GM12801 (cell line): ENCODE data around the gene SIX5.

Source experiments
- CTCF ChIP-seq: IDR thresholded peaks from one replicate; pipeline ENCODE4 v1.5.1; 2011; ENCODE audit warnings: control low read depth; ENCODE audit not compliant: insufficient read length; ENCODE audit errors: extremely low read depth

The SIX5 gene

GRCh38 chr19:45814166-45814780, 45.2 kb upstream of the SIX5 start:
- no peak for TF ChIP-seq CTCF

- TF ChIP-seq CTCF = no peak
These were observed 43.2 kb upstream of the SIX5 start for GRCh38 chr19:45812297-45812696.

- TF ChIP-seq CTCF = no peak
These were observed 40.6 kb upstream of the SIX5 start for GRCh38 chr19:45809643-45810159.

GRCh38 chr19:45805719-45806118, 36.7 kb upstream of the SIX5 start:
- TF ChIP-seq CTCF = no peak

GRCh38 chr19:45804959-45805230, 35.8 kb upstream of the SIX5 start:
- TF ChIP-seq CTCF = no peak

GRCh38 chr19:45804140-45804958, 35.3 kb upstream of the SIX5 start:
- TF ChIP-seq CTCF = no peak

- TF ChIP-seq CTCF = no peak
These were observed 32.6 kb upstream of the SIX5 start for GRCh38 chr19:45801603-45802175.
